A549 treated with AZD9567 at 1 μM for 4 hours (cell line): ENCODE data around the gene CD63. TPM values are rescaled to one million over a fixed set of nuclear protein-coding genes. Genes with fewer than 3 reads are reported as not detected.

Experiments
- total RNA-seq: library from RNA; stranded (reverse); fragments of 200-300 nt; extraction: Qiagen RNA extraction; gene quantifications from 5 replicates; pipeline ENCODE4 v1.2.3, GENCODE V29; 2022; ENCODE audit not compliant: insufficient read depth

CD63 gene
- 645 to 708 TPM (median 655 TPM) in 5 replicates for total RNA-seq

GRCh38 chr12:55728939-55729818, at the start of gene CD63:
TSS of gene CD63 (minus strand) at chr12:55729009. CDS start at chr12:55728341, 668 bp downstream.

GRCh38 chr12:55742719-55743405, 14.1 kb upstream of the CD63 start, which contains the start of gene GDF11:
TSS of gene GDF11 (plus strand) at chr12:55743122. CDS start at chr12:55743317, 195 bp downstream.

GRCh38 chr12:55720071-55720564, 8.7 kb downstream of the CD63 start, which contains the start of gene RDH5:
TSS of gene RDH5 (plus strand) at chr12:55720393. CDS start at chr12:55721185, 792 bp downstream.

GRCh38 chr12:55715833-55716581, 12.8 kb downstream of the CD63 start, which contains the start of gene BLOC1S1:
TSS of gene BLOC1S1 (plus strand) at chr12:55716046. CDS start at chr12:55716052, 6 bp downstream.

GRCh38 chr12:55707841-55708694, 20.7 kb downstream of the CD63 start, which contains the start of gene ITGA7:
TSS of gene ITGA7 (minus strand) at chr12:55707904. CDS start at chr12:55707682, 222 bp downstream.

Other genes with a start within 250 kb of the CD63 start
- gene OR6C68, start 236.6 kb downstream of the CD63 start, total RNA-seq, result not detected in 5 replicates
- not detected in 5 replicates for gene OR6C4, start 179.4 kb downstream of the CD63 start, total RNA-seq
- gene OR2AP1, start 156.5 kb downstream of the CD63 start, total RNA-seq, result not detected in 5 replicates
- gene OR10P1, start 92.1 kb downstream of the CD63 start, total RNA-seq, result not detected in 5 replicates
- 1.2 to 2.1 TPM (median 1.5 TPM) in 4 of 5 replicates, not detected in the other for gene ITGA7, start 21.1 kb downstream of the CD63 start, total RNA-seq
- 142 to 155 TPM (median 144 TPM) in 5 replicates for gene BLOC1S1, start 13.0 kb downstream of the CD63 start, total RNA-seq
- gene RDH5, start 8.6 kb downstream of the CD63 start, total RNA-seq, result 2.0 to 2.7 TPM (median 2.5 TPM) in 4 of 5 replicates, not detected in the other
- gene GDF11, start 14.1 kb upstream of the CD63 start, total RNA-seq, result 3.7 to 5.1 TPM (median 4.6 TPM) in 5 replicates
- 90.8 to 133 TPM (median 92.8 TPM) in 5 replicates for gene SARNP, start 88.7 kb upstream of the CD63 start, total RNA-seq
- gene ORMDL2, start 89.0 kb upstream of the CD63 start, total RNA-seq, result 100 to 110 TPM (median 108 TPM) in 5 replicates
- gene DNAJC14, start 100.6 kb upstream of the CD63 start, total RNA-seq, result 16.2 to 29.2 TPM (median 18.3 TPM) in 5 replicates
- 0.12 to 0.29 TPM (median 0.20 TPM) in 4 of 5 replicates, not detected in the other for gene MMP19, start 113.9 kb upstream of the CD63 start, total RNA-seq
- 38.0 to 46.9 TPM (median 40.9 TPM) in 5 replicates for gene PYM1, start 198.9 kb upstream of the CD63 start, total RNA-seq
- gene DGKA, start 202.2 kb upstream of the CD63 start, total RNA-seq, result 16.5 to 52.6 TPM (median 18.3 TPM) in 5 replicates
- 0.73 to 2.4 TPM (median 0.96 TPM) in 5 replicates for gene PMEL, start 237.0 kb upstream of the CD63 start, total RNA-seq
- 46.4 to 94.3 TPM (median 55.3 TPM) in 5 replicates for gene CDK2, start 237.8 kb upstream of the CD63 start, total RNA-seq
- 27.4 to 34.9 TPM (median 33.8 TPM) in 5 replicates for gene RAB5B, start 245.1 kb upstream of the CD63 start, total RNA-seq